K562 (cell line): Measurements from ENCODE around the gene SYNCRIP. TPM values are rescaled to one million over a fixed set of nuclear protein-coding genes. Genes with fewer than 3 reads are reported as not detected.

Source experiments
- CCNT2 ChIP-seq: IDR thresholded peaks from 2 replicates; pipeline ENCODE4 v1.6.1; 2011; ENCODE audit warnings: borderline replicate concordance, low read depth, mild to moderate bottlenecking, moderate library complexity, mixed read lengths, low read length; ENCODE audit not compliant: insufficient read length; ENCODE audit errors: extremely low read depth
- FIP1L1 ChIP-seq: fragments of 200-400 bp; formaldehyde crosslinking; IDR thresholded peaks from 2 replicates; pipeline ENCODE4 v1.6.1; 2018; ENCODE audit warnings: mild to moderate bottlenecking, low read depth, low read length; ENCODE audit not compliant: poor library complexity, severe bottlenecking
- FOXA1 ChIP-seq: fragments of 450-650 bp; IDR thresholded peaks from 2 replicates; pipeline ENCODE4 v1.6.1; 2016; ENCODE audit warnings: mild to moderate bottlenecking, borderline replicate concordance
- FOXJ2 ChIP-seq: fragments of 200-800 bp; sonication (Bioruptor generic); IDR thresholded peaks from 2 replicates; pipeline ENCODE4 v1.6.1; 2016; ENCODE audit warnings: missing genetic modification characterization, missing compliant biosample characterization
- GATAD2A ChIP-seq: fragments of 450-650 bp; IDR thresholded peaks from 2 replicates; pipeline ENCODE4 v1.6.1; 2017
- IRF9 ChIP-seq: fragments of 450-650 bp; IDR thresholded peaks from 2 replicates; pipeline ENCODE4 v1.6.1; 2016; ENCODE audit warnings: missing biosample characterization, missing genetic modification characterization
- MITF ChIP-seq: IDR thresholded peaks from 2 replicates; pipeline ENCODE4 v1.6.1; 2014; ENCODE audit warnings: antibody characterized with exemption
- POLR2B ChIP-seq: fragments of 450-650 bp; IDR thresholded peaks from 2 replicates; pipeline ENCODE4 v1.6.1; 2018; ENCODE audit warnings: low read depth; ENCODE audit not compliant: partially characterized antibody
- POLR2G ChIP-seq: fragments of 200-400 bp; formaldehyde crosslinking; IDR thresholded peaks from 2 replicates; pipeline ENCODE4 v1.6.1; 2017; ENCODE audit warnings: low read depth, mild to moderate bottlenecking, antibody characterized with exemption, low read length, moderate library complexity
- POLR2H ChIP-seq: IDR thresholded peaks from 2 replicates; pipeline ENCODE4 v1.6.1; 2016; ENCODE audit warnings: missing genetic modification characterization, low read depth, mild to moderate bottlenecking, control low read depth, missing compliant biosample characterization, moderate library complexity
- RBM34 ChIP-seq: fragments of 200-400 bp; formaldehyde crosslinking; IDR thresholded peaks from 2 replicates; pipeline ENCODE4 v1.6.1; 2018; ENCODE audit warnings: low read length, borderline replicate concordance; ENCODE audit not compliant: insufficient read depth
- RREB1 ChIP-seq: fragments of 250-450 bp; sonication (Bioruptor Pico); IDR thresholded peaks from 2 replicates; pipeline ENCODE4 v1.4.0; 2020
- TARDBP ChIP-seq: fragments of 450-650 bp; IDR thresholded peaks from 2 replicates; pipeline ENCODE4 v1.6.1; 2016
- TRIM28 ChIP-seq: fragments of 450-650 bp; IDR thresholded peaks from 2 replicates; pipeline ENCODE4 v1.6.1; 2017
- TSHZ1 ChIP-seq: fragments of 250-450 bp; sonication (Bioruptor Pico); IDR thresholded peaks from 2 replicates; pipeline ENCODE4 v1.4.0; 2020; ENCODE audit warnings: mild to moderate bottlenecking, moderate library complexity
- ZKSCAN1 ChIP-seq: fragments of 150-350 bp; IDR thresholded peaks from 2 replicates; pipeline ENCODE4 v1.6.1; 2016; ENCODE audit warnings: low read depth, low read length
- polyA plus RNA-seq, 8 experiments: library from polyadenylated mRNA; depleted of rRNA in 4 of 8; stranded (reverse) in 5 of 8; unstranded in 3 of 8; fragments of >200 nt; fragmentation: Nextera tagmentation in 2 of 8; fragmentation: Illumina TruSeq in 1 of 8; extraction: Ambion mirVana in 2 of 8; extraction: Trizol in 1 of 8; gene quantifications; 2 replicates each; pipeline versions ENCODE4 v1.2.1 to v1.2.3, GENCODE V29; 2011 to 2014; ENCODE audit warnings: inconsistent platforms in 1 of 8, missing spikeins in 1 of 8
- total RNA-seq, 7 experiments: library from RNA; depleted of rRNA in 6 of 7; stranded (reverse); fragments of >200 nt in 6 of 7; fragmentation: Illumina TruSeq in 2 of 7; extraction: Trizol in 2 of 7; gene quantifications; 2 replicates each; pipeline versions ENCODE4 v1.2.1 to v1.2.3, GENCODE V29; 2011 to 2021; ENCODE audit warnings: low replicate concordance in 1 of 7

Gene SYNCRIP
- total and polyA plus RNA-seq, 9 of the 15 experiments (the other 6 are each of a cell fraction or from before 2014, with no cell fraction given), result 46.5 to 295 (median 140) TPM

- no peak for TF ChIP-seq TSHZ1 (CRISPR knock-in tag)
- peak; percentile 54; the same call in 1 of the 2 replicates for TF ChIP-seq TARDBP
- TF ChIP-seq FOXA1, result no peak
- 0 out of 2 replicates have a peak, but pooled peaks have one; percentile 35 for TF ChIP-seq GATAD2A
- no peak for TF ChIP-seq ZKSCAN1
- TF ChIP-seq MITF, result no peak
- peak; percentile 2 for TF ChIP-seq FIP1L1
- TF ChIP-seq FOXJ2 (tag), result no peak; the same call in 1 of the 2 replicates
- peak; percentile 60; the same call in 1 of the 2 replicates for TF ChIP-seq TRIM28
- no peak for TF ChIP-seq RREB1 (CRISPR knock-in tag)
- peak; percentile 93 for TF ChIP-seq POLR2G
- TF ChIP-seq CCNT2, result peak; percentile 43
- TF ChIP-seq POLR2B, result peak; percentile 99
- no peak for TF ChIP-seq RBM34
- peak; percentile 88 for TF ChIP-seq POLR2H (tag)
- peak; percentile 13; the same call in 1 of the 2 replicates for TF ChIP-seq IRF9
Measured at GRCh38 chr6:85642774-85643536, at the start of gene SYNCRIP (continued).
